MM.1S (cell line): ENCODE measurements around the gene IARS1.

Source experiments
- EZH2 ChIP-seq: fragments of 300-600 bp; sonication (generic); optimal IDR thresholded peaks from 2 replicates; pipeline ENCODE3; 2017; ENCODE audit warnings: low read depth, mild to moderate bottlenecking, antibody characterized with exemption, low read length, mixed read lengths
- TF ChIP-seq, protein P1 (sequence below): fragments of 300-600 bp; sonication (generic); IDR thresholded peaks from 2 replicates; pipeline ENCODE4 v1.5.1; 2016; ENCODE audit warnings: antibody characterized with exemption, low read length, mixed read lengths

DNA sequence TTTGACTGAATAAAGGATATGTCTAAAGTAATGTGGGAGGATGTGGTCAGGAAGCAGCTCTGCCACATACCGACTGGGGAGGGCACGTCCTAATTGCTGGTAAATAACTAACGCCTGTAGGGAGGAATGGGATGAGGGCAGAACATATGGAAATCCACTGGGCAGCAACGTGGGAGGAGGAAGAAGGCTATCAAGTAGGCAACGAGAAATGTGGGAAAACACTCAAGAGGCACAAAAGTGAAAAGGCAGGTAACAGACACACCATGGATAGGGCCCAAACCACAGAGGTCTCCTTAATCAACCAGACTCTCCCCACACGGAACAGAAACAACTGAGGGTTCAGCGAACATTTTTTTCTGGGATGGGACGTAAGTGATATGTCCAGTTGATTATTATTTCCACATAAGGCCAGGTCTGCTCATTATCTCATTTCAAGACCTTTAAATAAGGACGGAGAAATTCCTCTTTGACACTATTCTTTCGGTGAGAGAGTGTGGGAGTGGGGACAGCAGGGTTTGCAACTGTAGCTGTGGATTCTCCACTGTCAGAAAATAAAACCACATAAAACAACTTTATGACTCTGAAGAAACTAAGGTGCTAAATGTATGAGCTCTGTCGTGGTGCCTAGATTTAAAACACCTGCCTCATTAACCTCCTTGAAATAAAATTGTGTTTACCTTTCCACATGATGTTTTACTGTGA is 17.0 kb downstream of the IARS1 start:
- TF ChIP-seq, protein P1, sequence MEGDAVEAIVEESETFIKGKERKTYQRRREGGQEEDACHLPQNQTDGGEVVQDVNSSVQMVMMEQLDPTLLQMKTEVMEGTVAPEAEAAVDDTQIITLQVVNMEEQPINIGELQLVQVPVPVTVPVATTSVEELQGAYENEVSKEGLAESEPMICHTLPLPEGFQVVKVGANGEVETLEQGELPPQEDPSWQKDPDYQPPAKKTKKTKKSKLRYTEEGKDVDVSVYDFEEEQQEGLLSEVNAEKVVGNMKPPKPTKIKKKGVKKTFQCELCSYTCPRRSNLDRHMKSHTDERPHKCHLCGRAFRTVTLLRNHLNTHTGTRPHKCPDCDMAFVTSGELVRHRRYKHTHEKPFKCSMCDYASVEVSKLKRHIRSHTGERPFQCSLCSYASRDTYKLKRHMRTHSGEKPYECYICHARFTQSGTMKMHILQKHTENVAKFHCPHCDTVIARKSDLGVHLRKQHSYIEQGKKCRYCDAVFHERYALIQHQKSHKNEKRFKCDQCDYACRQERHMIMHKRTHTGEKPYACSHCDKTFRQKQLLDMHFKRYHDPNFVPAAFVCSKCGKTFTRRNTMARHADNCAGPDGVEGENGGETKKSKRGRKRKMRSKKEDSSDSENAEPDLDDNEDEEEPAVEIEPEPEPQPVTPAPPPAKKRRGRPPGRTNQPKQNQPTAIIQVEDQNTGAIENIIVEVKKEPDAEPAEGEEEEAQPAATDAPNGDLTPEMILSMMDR: no peak
- no peak for TF ChIP-seq EZH2
